HG02885 (cell line): ENCODE measurements around the gene TSTD1.

ENCODE experiments used
- ATAC-seq: cut with Tn5 transposase; IDR thresholded peaks from one replicate; pipeline ENCODE4 v1.9.1; 2021; ENCODE audit warnings: mild to moderate bottlenecking; ENCODE audit not compliant: unreplicated experiment, poor library complexity

TSTD1 gene, protein sequence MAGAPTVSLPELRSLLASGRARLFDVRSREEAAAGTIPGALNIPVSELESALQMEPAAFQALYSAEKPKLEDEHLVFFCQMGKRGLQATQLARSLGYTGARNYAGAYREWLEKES

DNA sequence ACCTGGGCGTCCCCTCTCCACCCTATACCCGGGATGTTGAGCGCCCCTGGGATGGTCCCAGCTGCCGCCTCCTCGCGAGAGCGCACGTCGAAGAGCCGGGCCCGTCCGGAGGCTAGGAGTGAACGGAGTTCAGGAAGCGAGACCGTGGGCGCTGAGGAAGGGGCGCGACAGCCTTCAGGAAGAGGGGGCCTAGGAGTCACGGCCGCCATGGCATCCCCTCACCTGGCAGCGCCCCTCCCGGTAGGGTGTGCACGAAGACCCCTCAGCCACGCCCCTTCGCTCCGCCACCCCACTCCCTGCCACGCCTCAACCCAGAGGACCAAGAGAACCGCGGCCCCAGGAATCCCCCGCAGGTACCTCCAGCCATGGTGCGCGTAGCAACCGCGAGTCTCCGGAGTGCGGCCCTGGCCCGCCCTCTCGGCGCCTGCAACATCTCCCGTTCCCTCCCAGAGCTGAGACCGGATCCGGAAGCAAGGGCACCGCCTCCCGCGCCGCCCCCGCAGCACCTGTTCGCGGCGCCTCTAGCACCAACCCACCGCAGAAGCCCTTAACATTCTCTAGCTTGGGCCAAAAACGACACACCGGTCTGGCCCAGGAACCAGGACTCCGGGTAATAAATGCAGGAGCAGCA, at the start of gene TSTD1:
Gene TSTD1, minus strand, starts transcription at position 442 of the 631 bp plus-strand sequence. Its CDS starts 75 bp downstream, at position 367.
- ATAC-seq: peak; percentile 89

DNA sequence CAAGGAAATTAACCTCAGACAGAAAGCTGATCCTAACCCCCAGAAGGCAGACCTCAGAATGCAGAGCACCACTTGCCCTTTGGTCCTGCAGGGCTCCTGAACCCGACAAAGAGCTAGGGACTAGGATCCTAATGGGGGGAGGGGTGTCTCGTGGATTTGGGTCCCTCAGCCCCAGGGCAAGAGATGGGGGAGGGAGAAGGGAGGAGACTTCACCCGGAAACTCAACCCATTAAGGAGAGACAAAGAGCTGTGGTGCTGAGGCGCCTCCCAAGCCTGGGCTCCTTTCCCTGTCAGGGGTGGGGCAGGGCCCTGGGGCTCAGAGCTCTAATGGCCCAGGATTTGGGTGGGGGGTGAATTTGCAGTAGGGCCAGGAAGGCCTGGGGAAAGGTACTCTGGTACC, 47.7 kb upstream of the TSTD1 start:
- ATAC-seq: no peak

DNA sequence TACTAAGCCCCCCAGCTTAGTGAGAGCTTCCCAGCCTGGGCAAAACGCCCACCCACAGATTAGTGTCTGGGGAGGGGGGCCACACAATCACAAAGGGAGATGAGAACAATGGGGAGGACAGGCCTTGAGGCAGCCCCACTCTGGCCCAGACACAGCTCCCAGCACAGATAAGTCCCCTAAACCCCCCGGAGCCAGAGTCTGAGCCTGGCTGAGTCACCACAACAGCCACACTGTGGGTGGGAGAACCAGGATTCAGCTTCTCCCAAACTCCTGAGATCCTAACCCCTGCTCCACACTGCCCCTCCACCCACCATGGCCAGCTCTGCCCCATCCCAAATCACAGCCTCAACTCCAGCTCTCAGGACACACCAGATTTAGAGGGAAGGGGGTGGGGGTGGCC, 46.4 kb upstream of the TSTD1 start:
- ATAC-seq: no peak

DNA sequence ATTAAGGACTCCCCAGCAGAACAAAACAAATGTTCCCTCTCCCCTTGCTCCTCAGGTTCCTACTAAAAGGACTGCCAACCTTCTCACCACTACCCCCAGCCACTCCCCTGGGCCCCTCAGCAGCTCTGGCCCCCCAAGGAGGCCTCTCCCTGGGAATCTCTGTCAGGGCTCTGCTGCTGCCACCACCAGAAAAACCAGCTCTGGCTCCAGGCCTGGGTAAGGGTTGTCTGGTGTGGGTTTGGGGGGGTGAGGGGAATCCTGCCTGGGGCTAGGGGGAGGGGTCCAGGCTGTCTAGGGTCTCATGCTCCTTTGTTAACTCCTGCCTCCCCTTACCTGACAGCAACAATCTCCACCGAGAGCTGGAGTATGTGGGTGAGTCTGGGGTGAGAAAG, 45.8 kb upstream of the TSTD1 start:
- no peak for ATAC-seq

DNA sequence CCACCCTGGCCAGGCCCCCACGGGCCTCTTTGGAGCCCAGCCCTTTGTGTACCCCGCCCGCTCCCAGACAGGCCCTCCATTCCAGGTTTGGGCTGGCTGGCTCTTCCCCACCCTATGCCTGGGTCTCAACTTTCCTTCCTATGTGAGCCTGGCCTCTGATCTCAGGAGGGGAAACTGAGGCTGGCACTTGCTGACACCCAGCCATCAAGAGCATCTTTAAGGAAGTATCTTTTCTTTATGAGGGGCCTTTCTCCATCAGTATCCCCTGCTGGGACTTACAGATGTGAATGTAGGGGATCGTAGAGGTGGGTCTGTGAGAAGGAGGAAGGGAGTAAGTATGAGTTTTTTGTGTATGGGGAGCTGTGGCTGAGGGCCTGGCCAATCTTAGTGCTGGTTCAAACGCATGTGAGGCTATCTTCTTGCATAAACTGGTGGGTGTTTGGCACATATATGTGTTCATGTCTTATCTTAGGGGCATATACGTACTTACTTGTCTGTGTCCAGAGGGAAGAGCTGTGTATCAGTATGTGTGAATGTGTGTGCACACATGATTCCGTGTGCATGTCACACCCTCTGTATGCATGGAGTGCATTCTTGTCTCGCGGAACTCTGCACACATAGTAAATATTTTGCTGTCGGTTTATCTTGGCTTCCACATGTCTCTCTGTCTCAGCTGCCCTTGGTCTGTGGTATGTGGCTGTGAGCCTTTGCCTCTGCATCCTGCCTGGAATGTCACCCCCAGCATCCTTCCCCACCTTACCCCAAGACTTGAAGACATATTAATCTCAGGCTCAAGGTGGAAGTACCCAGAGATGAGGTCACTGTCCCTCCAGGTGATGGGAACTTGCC, 45.2 kb upstream of the TSTD1 start:
- no peak for ATAC-seq

DNA sequence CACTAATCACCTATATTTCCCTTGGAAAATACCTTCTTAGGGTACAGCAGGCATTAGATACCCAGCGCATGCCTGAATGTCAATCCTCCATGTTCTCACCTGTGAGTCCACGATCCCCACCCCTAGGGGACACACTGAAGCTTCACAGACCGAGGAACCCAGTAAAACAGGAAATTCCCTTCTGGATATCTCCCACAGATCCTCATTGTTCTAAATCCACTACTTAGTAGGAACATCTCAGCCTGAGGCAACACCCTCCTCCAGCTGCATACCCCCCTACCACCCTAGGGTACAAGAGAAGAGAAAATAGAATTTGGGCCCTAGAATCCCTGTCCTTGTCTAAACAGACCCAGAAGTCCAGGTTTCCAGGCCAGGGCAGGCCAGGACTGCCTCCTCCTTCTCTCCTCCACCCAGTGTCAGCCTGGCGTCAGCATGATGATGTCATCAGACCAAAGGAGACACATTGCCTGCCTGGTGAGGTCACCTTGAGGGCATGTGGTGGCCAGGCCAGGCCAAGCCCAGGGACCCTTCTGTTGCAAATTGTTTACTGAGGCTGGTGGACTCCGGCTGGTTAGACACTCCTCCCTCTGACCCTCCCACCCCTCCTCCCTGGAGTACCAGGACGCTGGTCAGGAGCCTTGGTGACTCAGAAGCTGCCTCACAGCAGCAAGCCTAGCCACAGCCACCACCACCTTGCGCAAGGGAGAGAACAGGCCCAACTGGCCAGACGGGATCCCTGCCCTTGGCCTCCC, 44.4 kb upstream of the TSTD1 start:
- no peak for ATAC-seq

DNA sequence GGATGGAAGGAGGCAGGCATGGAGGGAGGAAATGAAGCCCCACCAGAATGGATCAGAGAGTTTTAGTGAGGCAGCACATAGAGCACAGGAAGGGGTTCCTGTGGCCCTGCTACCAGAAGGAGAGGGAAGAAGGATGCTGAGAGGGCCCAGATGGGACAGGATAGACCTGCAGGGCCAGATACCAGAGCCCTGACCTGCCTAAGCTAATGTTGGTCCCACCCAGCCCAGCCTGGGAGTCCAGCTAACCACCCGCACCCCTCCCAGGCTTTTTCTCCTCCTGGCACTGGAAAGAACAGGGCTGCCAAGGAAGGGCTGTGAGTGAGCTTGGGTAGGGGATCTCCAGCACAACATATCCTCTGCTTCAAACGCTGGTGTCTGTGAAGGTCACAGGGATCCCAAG, 43.7 kb upstream of the TSTD1 start:
- no peak for ATAC-seq

DNA sequence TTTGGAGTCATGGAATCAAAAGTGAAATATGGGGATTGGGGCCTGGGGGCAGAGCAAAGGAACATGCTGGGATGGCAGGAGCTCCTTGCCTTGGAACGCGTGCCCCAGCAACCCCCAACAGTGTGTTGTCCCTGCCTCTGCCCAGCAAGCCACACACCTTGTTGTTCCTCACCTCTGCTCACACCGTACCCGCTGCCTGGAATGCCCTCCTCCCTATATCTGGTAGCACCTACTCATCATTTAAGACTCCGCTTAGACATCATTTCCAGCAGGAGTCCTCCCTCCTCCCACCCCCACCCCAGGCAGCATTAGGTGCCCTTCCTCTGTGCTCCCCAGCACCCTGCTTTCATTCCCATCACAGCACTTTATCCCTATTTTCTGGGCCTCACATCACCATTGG, 42.8 kb upstream of the TSTD1 start:
- ATAC-seq: no peak

DNA sequence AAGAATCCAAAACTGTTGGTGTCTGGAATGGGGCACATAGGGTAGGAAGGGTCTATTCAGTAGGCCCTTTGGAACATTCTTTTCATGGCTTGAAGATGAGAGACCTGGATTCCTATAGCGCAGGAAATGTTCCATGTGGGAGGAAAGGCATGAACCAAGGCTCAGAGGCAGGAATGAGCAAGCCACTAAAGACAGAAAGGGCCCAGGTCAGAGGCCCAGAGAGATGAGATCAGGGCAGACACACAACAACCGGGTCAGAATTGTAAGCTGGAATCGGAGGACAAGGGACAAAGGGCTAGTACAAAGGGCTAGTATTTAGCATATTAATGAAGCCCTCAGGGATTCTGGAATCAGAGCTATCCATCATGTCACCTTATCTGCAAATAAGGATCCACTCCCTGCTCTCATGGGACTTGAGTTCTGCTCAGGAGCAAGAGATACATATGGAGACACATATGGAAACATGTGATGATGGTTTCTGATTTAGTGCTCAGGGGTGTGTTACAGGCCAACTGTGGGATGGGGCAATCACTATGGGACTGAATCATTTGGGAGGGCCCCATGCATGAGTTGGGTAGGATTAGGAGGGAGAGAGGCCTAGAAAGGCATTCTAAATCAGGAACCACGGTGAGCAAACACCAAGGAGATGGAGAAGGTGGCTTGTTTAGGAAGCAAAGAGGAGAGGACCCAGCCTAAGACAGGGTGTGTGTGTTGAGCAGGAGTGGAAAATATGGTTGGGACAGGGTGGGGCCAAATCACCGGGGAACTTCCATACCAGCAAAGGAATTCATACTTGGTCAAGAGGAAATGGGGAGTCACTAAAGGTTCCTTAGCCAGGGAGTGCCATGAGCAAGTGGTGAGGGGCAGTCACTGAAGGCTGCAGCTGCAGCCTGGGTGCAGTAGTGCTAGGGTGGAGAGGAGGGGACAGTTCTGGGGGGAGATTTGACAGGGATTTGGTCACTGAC, 42.0 kb upstream of the TSTD1 start:
- ATAC-seq: no peak

DNA sequence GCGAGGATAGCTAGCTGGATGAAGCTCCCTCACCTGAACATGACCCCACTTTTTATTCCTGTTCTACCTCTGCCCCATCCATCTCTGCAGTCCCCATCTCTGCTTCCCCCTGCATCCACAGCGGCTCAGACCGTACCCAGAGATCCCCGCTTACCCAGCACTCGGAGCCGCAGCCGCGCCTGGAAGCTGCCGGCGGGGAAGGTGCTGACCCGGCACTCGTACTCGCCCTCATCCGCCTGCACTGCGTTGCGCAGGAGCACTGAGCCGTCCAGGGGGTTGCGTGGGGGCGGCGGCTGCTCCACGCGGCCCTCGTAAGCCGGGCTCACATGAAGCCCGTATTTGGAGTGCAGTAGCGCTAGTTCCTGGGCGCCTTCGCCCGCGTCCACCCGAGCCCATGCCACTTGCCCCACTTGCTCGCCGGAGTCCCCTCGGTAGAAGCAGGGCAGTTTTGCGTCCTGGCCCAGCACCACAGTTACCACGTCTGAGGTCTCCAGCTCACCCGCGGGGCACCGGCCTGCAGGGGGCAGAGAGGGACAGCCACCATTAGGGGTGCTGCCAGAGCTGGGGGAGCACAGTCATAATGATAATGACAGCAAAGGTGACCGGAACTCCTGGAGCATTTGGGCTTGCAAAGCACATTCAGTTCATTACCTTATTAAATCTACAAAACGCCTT, 40.8 kb upstream of the TSTD1 start:
- ATAC-seq: no peak

DNA sequence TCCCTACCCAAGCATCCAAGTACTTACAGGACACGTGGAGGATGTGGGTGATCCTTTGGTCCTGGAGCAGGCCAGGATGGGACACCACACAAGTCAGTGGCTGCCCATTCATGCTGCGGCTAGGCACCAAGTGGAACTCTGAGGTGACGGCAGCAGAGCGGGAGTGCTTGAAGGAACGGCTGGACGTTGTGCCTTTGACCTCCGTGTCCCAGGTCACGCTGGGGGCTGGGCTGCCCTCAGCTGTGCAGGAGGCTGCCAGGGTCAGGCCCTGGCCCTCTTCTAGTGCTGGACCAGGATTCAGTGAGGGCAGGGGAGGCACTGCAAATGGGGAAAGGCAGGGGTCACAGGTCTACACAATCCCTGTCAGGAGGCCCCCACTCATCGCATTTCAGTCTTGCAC, 38.7 kb upstream of the TSTD1 start:
- no peak for ATAC-seq

DNA sequence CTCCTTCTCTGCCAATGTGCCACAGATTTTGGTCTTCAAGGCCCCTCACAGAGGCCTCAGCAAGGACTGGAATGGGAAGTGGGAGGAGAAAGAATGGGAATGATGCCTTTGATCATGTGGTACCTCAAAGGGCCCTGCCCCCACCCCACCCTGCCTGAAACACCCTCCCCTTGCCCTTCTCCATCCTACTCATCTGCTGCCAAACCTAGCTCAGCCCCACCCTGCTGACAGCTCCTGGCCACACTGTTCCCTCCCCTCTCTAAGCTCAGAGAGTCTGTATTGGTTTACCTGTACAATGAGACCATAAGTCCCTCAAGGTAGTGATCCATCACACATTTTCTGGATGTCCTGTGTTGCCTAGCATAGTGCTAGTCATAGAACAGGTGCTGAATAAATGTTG, 37.6 kb upstream of the TSTD1 start:
- no peak for ATAC-seq

DNA sequence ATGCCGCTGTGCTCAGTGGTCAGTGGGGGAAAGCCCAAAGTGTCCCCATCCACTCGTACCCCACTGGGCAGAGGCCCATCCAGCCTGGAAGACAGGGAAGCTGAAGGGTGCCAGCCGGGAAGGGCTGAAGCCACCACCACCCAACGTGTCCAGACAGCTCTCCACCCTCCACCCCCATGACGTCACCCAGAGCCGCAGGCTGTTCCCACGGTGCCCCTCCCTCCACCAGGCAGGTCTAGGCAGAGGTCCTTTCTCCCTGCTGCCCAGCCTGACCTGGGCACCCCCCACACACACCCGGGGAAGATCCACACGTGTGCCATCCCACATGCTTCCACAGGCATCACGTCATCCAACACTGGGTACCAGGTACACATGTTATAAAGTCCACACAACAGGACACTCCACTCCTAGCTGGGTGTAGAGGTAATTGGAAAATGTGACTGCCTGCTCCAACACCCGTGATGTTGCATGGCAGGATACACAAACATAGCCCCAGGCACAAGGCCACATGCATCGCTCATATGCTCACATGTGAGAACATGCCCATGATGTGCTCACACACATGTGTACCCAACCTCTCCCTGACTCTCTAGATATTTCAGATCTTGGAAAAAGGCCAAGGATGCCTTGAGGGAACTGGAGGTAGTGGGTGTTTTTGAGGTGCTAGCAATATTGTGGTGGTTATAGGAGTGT, 36.1 kb upstream of the TSTD1 start:
- no peak for ATAC-seq

DNA sequence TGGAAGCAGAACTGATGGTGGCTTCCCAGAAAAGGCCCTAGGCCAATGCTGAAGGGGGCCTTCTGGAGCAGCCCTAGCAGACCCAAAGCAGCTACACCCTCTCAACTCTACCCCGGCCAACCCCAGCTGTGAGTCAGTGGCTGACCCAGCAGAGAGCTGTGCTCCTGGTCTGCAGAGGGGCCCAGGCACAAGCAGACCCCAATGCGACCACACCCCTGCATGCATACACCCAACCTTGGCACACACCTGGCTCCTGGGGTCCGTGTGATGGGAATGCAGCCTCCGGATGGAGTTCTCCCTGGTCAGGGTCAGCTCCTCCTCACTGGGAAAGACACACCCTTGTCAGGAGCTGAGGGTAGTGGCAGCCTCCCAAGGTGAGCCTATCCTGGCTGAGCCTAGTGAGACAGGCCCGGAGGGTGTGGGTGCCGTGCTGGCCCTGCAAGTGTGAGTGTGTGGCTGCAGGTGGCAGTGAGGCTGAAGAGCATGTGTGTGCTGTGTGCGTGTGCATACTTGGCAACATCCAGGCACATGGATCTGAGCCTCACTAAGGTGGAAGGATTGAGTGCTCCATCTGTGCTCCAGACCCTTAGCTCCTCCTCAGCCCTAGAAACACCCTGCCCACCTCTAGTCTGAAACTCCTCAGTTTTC, 34.8 kb upstream of the TSTD1 start:
- no peak for ATAC-seq

DNA sequence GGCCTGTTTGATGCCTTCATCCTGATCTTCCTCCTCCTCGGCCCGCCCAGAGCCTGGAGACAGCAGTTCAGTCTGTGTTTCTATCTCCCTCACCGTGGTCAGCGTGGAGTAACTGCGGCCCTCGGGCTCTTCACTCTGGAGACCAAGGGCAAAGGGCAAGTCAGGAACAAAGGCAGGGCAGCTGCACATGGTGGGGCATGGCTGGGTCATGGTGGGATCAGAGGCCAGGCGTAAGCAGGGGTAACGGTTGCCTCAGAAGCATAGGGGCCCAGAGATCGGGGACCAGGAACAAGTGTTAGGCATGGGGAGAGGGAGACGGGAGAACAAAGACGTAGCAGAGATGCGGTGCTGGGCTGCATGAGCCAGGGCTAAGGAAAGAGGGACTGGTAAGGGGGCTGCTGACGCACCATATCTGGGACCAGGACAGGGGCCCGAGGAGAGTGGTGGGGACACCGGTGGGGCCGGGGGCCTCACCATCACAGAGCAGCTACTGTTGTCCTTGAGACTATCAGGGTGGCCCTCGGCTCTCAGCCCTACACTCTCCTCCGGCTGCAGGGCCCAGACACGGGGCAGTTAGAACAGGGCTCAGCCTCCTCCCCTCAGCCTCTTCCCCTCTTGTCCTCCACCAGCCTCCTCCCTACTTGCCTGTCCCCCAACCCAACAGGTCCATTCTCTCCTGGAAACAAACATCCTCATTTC, 34.1 kb upstream of the TSTD1 start:
- ATAC-seq: no peak

DNA sequence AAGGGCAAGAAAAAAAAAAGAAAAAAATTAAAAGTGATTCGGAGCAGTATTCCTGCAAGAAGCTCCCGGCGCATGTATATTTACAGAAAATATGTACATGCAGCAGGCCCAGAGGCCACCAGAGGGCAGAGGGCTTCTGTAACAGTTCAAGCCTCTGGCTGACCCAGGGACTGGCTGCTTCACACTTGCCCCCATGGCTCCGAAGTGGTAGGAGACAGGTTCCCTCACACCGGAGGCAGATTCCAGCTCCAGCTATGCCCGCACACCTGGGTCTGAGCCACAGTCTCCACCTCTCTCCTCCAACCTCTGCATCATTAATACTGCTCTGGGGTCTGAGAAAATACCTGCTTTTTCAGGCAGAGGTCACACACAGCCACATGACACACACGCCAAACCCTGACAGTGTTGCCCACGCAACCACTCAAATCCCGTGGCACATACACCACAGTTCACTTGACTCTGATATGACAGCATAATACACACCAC, 33.2 kb upstream of the TSTD1 start:
- ATAC-seq: no peak

DNA sequence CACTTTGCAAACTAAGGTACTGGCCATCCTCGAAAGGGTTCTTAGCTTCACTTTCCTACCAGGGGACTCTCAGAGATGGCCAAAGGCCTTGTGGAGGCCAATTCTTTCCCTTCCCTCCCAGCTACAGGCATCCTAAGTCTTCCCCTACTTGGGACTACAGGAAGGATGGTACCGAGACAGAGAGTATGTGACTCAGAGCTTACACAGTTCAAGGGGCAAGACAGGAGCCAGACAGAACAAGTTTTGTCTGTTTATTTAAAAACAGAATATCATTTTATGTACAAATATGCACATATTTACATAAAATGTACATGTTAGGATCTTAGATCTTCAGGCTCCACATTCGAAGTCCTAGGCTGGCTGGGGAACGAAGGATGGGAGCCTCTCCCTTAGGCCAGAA, 32.0 kb upstream of the TSTD1 start:
- ATAC-seq: no peak
